GM19025 (cell line): ENCODE results near the gene CSDE1.

Experiments used
- ATAC-seq: cut with Tn5 transposase; IDR thresholded peaks from one replicate; pipeline ENCODE4 v1.9.1; 2021; ENCODE audit warnings: mild to moderate bottlenecking, low read depth, moderate library complexity; ENCODE audit not compliant: unreplicated experiment

The CSDE1 gene

GRCh38 chr1:114750780-114751179 is 7.0 kb downstream of the CSDE1 start:
- no peak for ATAC-seq

DNA sequence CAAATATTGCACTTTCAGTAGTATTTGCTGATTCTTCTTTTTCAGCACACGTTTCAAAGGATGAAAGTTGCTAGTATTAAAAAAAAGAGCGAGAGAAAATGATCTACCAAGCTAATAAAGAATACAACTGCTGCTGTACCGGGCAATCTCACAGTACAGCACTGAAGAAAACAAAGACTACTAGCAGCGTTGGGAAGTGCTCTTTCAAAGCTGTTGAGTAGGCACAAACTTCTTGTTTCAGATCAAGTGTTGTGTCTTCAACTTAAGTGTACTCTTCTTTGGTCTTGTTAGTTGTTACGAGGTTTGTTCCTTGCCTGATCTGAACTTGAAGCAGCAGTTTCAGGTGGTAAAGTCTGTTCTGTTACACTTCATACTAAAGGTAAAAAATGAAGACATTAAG is 7.9 kb downstream of the CSDE1 start:
- no peak for ATAC-seq

- no peak for ATAC-seq
Measured at GRCh38 chr1:114746450-114747121, 11.2 kb downstream of the CSDE1 start.

GRCh38 chr1:114745291-114745690 is 12.5 kb downstream of the CSDE1 start:
- no peak for ATAC-seq

GRCh38 chr1:114741963-114742746 is 15.6 kb downstream of the CSDE1 start:
- ATAC-seq: no peak

GRCh38 chr1:114740331-114740730 is 17.5 kb downstream of the CSDE1 start:
- ATAC-seq: no peak

GRCh38 chr1:114737314-114737849 is 20.4 kb downstream of the CSDE1 start:
- ATAC-seq: no peak

DNA sequence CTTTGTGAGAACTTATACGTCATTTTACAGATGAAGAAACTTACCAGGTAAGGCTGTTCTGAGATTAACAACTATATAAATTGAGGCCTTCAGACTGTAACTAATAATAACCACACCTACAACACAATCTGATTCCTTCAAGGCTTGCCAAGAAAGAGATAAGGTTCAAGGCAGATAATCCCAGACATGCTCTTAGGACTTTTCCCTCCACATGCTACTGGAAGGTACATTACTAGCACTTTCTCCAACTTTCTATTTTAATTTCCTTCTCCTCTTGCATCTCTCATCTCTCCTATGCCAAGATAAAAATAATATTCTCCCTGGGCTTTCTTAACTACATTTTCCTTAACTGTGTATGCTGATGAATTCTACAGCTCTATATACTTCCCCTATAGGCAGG is 22.3 kb downstream of the CSDE1 start:
- ATAC-seq: no peak

- ATAC-seq: no peak
Measured at GRCh38 chr1:114729782-114730181, 28.0 kb downstream of the CSDE1 start.

DNA sequence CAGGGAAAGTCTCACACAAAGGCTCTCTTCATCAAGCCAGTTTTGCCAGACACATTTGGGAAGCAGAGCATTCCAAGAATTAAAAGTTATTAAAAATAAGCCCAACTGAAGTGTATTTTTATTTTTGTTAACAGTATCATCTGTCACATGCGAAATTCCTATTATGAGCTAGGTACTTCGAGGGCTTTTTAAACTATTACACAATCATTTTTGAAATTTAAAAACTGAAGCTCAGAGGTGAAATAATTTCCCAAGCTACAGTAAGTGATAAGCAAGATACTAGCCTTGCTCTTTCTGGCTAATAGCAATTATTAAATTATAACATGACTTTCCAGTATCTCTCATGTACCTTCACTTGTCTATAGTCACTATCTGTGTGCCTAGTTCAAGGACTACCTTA is 29.2 kb downstream of the CSDE1 start:
- no peak for ATAC-seq

- no peak for ATAC-seq
Measured at GRCh38 chr1:114725230-114725629, 32.6 kb downstream of the CSDE1 start.

- no peak for ATAC-seq
Measured at GRCh38 chr1:114723915-114724314, 33.9 kb downstream of the CSDE1 start.

- ATAC-seq: no peak
Measured at GRCh38 chr1:114723457-114723856, 34.3 kb downstream of the CSDE1 start.

- ATAC-seq: no peak
Measured at GRCh38 chr1:114720492-114720891, 37.3 kb downstream of the CSDE1 start.

GRCh38 chr1:114719424-114719787 is 38.4 kb downstream of the CSDE1 start:
- ATAC-seq: no peak

DNA sequence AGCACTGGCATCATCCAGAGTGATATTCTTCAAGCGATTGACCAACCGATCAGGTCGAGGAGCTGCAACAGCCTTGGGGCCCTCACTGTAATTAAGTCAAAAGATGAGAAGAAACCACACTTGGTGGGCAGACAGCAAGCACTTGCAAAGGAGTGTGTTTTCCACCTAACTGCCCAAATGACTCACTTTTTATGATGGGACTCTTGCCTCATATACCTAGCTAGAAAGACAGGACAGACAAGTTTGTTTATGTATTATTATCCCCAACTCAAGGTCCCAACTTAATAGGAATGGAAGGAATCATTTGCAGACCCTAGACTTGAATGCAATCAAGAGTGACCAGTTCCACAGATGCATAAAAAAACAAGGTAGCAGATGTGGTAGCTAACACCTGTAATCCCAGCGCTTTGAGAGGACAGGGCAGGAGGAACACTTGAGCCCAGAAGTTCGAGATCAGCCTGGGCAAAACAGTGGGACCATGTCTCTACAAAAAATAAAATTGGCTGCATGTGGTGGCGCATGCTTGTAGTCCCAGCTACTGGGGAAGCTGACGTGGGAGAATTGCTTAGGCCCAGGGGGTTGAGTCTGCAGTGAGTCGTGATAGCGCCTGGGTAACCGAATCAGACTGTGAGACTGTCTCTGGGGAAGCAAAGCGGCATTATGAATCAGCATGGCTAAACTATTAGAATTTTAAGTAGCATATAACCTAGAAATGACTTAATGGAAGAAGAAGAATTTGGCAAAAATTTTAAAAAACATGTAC is 38.9 kb downstream of the CSDE1 start:
- ATAC-seq: no peak

- ATAC-seq: peak; percentile 88
Measured at GRCh38 chr1:114716304-114717170, 41.2 kb downstream of the CSDE1 start, which contains the start of gene NRAS. NRAS (minus strand) TSS chr1:114716771; CDS start chr1:114716160, 611 bp downstream.

DNA sequence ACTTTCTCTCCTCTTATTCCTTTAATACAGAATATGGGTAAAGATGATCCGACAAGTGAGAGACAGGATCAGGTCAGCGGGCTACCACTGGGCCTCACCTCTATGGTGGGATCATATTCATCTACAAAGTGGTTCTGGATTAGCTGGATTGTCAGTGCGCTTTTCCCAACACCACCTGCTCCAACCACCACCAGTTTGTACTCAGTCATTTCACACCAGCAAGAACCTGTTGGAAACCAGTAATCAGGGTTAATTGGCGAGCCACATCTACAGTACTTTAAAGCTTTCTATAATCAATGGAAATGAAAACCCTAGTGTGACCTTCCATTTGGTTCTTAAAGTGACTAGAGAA is 41.9 kb downstream of the CSDE1 start:
- no peak for ATAC-seq

- no peak for ATAC-seq
Measured at GRCh38 chr1:114712977-114713376, 44.8 kb downstream of the CSDE1 start.

- no peak for ATAC-seq
Measured at GRCh38 chr1:114710360-114710759, 47.4 kb downstream of the CSDE1 start.
